HepG2 (cell line): ENCODE results near the gene DISP2. TPM values are rescaled to one million over a fixed set of nuclear protein-coding genes. Genes with fewer than 3 reads are reported as not detected.
A peak's percentile ranks its signal among the peaks of the same experiment; 100 is the strongest.

Experiments
- ARID4A ChIP-seq: sonication (generic); formaldehyde crosslinking; IDR thresholded peaks from 2 replicates; pipeline ENCODE4 v1.5.0; 2020; ENCODE audit warnings: mild to moderate bottlenecking, missing genetic modification reagents, borderline replicate concordance
- BRF2 ChIP-seq: sonication (generic); formaldehyde crosslinking; IDR thresholded peaks from 2 replicates; pipeline ENCODE4 v1.8.1; 2022; ENCODE audit warnings: mild to moderate bottlenecking, missing genetic modification reagents
- CBFB ChIP-seq: sonication (generic); formaldehyde crosslinking; IDR thresholded peaks from 2 replicates; pipeline ENCODE4 v1.4.0; 2020; ENCODE audit warnings: missing genetic modification reagents
- KMT2B ChIP-seq: IDR thresholded peaks from 2 replicates; pipeline ENCODE4 v1.6.1; 2016; ENCODE audit warnings: missing genetic modification reagents, missing compliant biosample characterization
- MED13 ChIP-seq: sonication (generic); formaldehyde crosslinking; IDR thresholded peaks from 2 replicates; pipeline ENCODE4 v1.5.0; 2020; ENCODE audit warnings: missing genetic modification reagents
- NKX3-1 ChIP-seq: sonication (generic); formaldehyde crosslinking; IDR thresholded peaks from 2 replicates; pipeline ENCODE4 v1.5.0; 2020; ENCODE audit warnings: missing genetic modification reagents
- PHF8 ChIP-seq: sonication (generic); formaldehyde crosslinking; IDR thresholded peaks from 2 replicates; pipeline ENCODE4 v1.5.0; 2020; ENCODE audit warnings: missing genetic modification reagents
- PRMT3 ChIP-seq: sonication (generic); formaldehyde crosslinking; IDR thresholded peaks from 2 replicates; pipeline ENCODE4 v1.8.1; 2022; ENCODE audit warnings: low read depth, mild to moderate bottlenecking, moderate library complexity, missing genetic modification reagents, borderline replicate concordance
- TFAP4 ChIP-seq: sonication (generic); IDR thresholded peaks from 2 replicates; pipeline ENCODE4 v1.6.1; 2016; ENCODE audit warnings: low read depth, borderline replicate concordance
- ZBTB43 ChIP-seq: sonication (generic); formaldehyde crosslinking; conservative IDR thresholded peaks from 2 replicates; pipeline ENCODE4 v1.4.0; 2020; ENCODE audit warnings: missing genetic modification reagents
- ZFP36L2 ChIP-seq: sonication (generic); formaldehyde crosslinking; IDR thresholded peaks from 2 replicates; pipeline ENCODE4 v1.4.0; 2020; ENCODE audit warnings: missing genetic modification reagents
- ZNF274 ChIP-seq: sonication (generic); formaldehyde crosslinking; IDR thresholded peaks from 2 replicates; pipeline ENCODE4 v1.5.1; 2020; ENCODE audit warnings: mild to moderate bottlenecking, missing genetic modification reagents
- ZNF280B ChIP-seq: sonication (generic); formaldehyde crosslinking; IDR thresholded peaks from 2 replicates; pipeline ENCODE4 v1.5.0; 2020; ENCODE audit warnings: missing genetic modification reagents, mild to moderate bottlenecking, borderline replicate concordance
- ZNF331 ChIP-seq: sonication (generic); formaldehyde crosslinking; IDR thresholded peaks from 2 replicates; pipeline ENCODE4 v1.4.0; 2020; ENCODE audit warnings: missing genetic modification reagents
- ZNF773 ChIP-seq: sonication (generic); formaldehyde crosslinking; IDR thresholded peaks from 2 replicates; pipeline ENCODE4 v1.4.0; 2020; ENCODE audit warnings: missing genetic modification reagents, borderline replicate concordance
- ZNF776 ChIP-seq: sonication (generic); formaldehyde crosslinking; IDR thresholded peaks from 2 replicates; pipeline ENCODE4 v1.4.0; 2020; ENCODE audit warnings: mild to moderate bottlenecking, missing genetic modification reagents
- ZNF800 ChIP-seq: sonication (generic); formaldehyde crosslinking; IDR thresholded peaks from 2 replicates; pipeline ENCODE4 v1.4.0; 2020; ENCODE audit warnings: missing genetic modification reagents
- polyA plus RNA-seq, 8 experiments: library from polyadenylated mRNA; depleted of rRNA in 3 of 8; stranded (reverse) in 7 of 8; unstranded in 1 of 8; fragments of >200 nt; fragmentation: Illumina TruSeq in 4 of 8; extraction: Trizol in 4 of 8; gene quantifications; 2 replicates each; pipeline versions ENCODE4 v1.2.1 to v1.2.3, GENCODE V29; 2011 to 2016; ENCODE audit warnings: low read depth in 4 of 8, missing spikeins in 1 of 8, mixed read lengths in 1 of 8; ENCODE audit not compliant: insufficient read depth in 1 of 8
- total RNA-seq, 5 experiments: library from RNA; depleted of rRNA; stranded (reverse); fragments of >200 nt; fragmentation: Illumina TruSeq; extraction: Trizol; gene quantifications; 2 replicates each; pipeline ENCODE4 v1.2.3, GENCODE V29; 2016; ENCODE audit warnings: low read depth in 1 of 5

DISP2 gene
- total and polyA plus RNA-seq, 2 of the 13 experiments (the other 11 are each of a cell fraction or from before 2014, with no cell fraction given), result 0.09 to 0.32 TPM

GRCh38 chr15:40323239-40323952 lies 34.6 kb upstream of the DISP2 start, which contains the start of gene INAFM2 (continued):
- TF ChIP-seq ZNF280B (CRISPR knock-in tag) (no peak), ZNF773 (no peak), PHF8 (CRISPR knock-in tag) (0 out of 2 replicates have a peak, but pooled peaks have one; percentile 19), TFAP4 (peak; percentile 43; the same call in 1 of the 2 replicates), BRF2 (peak; percentile 30; the same call in 1 of the 2 replicates), ZNF274 (no peak), ARID4A (CRISPR knock-in tag) (peak; percentile 88), CBFB (CRISPR knock-in tag) (0 out of 2 replicates have a peak, but pooled peaks have one; percentile 35), NKX3-1 (CRISPR knock-in tag) (peak; percentile 70; the same call in 1 of the 2 replicates), KMT2B (CRISPR knock-in tag) (no peak; the same call in 1 of the 2 replicates), PRMT3 (CRISPR knock-in tag) (no peak), ZNF800 (CRISPR knock-in tag) (peak; percentile 60), ZNF331 (peak; percentile 63; the same call in 1 of the 2 replicates), MED13 (no peak; the same call in 1 of the 2 replicates), ZNF776 (CRISPR knock-in tag) (no peak), ZFP36L2 (CRISPR knock-in tag) (no peak), ZBTB43 (0 out of 2 replicates have a peak, but pooled peaks have one; percentile 34)
